Hypothalamus (tissue), 51 donors: Measurements from ENCODE around the gene TCEAL5.
"Not testable (repeated sequence)": the region's sequence is repeated elsewhere in the genome, so short reads cannot be mapped to it uniquely, and the experiment has no call there.

Experiments used
- DNase-seq, 51 donors: peaks; one replicate each; lab custom pipeline; 2025; lab: John Stamatoyannopoulos, UW

The TCEAL5 gene, protein sequence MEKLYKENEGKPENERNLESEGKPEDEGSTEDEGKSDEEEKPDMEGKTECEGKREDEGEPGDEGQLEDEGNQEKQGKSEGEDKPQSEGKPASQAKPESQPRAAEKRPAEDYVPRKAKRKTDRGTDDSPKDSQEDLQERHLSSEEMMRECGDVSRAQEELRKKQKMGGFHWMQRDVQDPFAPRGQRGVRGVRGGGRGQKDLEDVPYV

DNA sequence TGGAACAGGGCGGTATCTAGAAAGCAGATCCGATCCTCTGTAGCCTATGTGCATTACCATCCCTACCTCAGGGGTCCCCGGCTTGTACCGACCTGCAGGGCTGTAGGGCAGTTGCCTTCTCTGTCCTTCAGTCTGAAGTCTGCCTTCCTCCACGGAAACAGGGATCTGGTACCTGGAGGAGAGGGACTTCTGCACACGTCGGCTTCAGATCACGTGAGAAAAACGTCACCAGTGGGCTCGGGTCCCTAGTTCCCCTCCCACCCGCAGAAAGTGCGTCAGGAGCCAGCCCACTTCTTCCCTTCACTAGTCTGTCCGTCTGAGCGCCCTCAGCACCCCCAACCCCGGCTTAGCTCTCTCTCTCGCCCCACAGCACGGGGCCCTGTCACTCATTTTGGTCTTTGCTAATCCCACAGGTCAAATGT, at the start of gene TCEAL5:
Gene TCEAL5, minus strand, starts transcription at position 170 of the 422 bp plus-strand sequence. CDS start 2,187 bp downstream, outside the sequence.
- peak in 41 of 51 donors; percentile 0 to 63 (median 24) for DNase-seq

DNA sequence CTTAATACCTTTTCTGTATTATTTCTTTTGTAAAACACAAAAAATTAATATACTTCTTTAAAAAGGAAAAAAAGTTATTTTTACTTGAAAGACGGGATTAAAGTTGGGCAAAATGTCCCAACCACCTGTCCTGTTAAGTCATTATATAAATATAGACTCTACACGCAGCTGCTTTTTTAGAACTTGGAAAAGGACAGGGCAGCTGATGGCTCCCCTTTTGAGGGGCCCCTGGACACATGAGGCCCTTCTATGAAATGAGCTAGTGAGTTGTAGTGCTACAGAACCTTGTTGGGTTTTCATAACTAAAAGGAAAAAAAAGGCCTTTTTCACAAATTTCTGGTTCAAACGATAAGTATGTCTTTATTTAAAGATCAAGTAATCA, 34.8 kb upstream of the TCEAL5 start:
- DNase-seq, result no peak

DNA sequence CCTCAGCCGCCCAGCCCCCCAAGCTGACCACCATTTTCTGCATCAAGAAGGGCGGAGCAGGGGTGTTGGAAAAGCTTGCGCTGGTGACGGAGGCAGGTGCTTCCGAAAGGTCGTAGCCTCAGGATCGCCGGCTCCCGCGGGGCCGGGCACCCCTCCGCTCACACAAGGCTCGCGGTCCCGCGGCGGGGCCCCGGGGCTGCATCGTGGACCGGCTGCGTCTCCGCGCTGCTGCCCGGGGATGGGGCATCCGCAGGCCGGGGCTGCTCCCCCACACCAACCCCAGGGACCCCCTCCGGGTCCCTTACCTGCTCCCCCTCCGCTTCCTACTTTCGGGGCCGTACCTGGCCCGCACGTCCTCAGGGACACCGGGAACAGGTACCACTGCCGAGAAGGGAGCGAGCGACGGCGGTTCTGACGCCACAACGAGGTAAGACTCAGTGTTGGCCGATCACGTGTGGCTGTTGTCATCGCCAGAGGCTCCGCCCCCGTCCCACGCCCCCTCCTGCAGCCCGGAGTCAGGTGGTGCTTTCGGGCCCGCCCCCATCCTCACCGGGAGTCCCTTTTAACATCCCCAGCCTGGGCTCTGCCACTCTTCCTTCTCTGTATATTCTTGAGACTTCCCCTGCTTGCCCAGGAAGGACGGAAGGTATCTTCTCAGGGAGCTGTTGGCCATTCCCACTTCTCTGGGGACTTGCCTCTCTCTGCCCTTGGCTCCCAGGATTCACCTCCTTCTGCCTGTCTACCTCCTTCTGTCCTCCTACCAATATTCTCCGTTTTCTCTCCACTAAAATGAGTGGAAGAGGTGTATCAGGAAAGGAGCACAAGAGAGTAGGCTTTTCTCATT, 34.2 kb upstream of the TCEAL5 start, which contains the start of gene BEX2:
Gene BEX2, minus strand, starts transcription at position 436 of the 844 bp plus-strand sequence. CDS start 1,014 bp downstream, outside the sequence.
- peak; percentile 1 to 86 (median 59) for DNase-seq

DNA sequence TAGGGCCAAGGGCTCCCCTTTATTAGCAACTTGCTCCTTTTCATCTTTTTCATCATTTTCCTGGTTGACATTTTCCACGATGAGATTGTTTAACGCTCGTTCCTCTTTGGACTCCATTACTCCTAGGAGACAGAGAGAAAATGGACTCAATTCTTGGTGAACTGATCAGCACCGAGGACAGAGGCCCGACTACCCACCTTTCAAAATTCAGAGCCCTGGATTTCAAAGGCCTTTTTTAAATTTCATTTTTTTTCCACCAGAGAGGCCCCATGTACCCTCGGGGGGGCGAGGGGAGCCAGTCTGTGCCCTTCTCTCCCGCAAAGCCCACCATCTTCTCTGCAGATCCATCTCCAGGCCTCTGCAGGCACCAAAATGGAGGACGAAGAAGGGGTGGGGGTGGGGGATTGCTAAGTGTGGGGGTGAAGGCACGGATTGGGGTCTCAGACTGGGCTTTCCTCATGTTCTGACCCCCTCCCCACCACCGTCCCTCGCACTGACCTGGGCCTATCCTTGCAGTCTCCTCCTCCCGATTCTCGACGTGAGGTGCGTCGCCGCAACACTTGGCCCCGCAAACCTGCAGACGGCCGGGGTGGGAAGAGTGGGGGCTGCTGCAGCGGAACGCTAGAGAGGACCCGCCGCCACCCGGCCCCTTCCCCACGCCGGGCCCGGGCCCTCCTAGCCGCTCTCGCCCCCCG, 33.5 kb upstream of the TCEAL5 start:
- peak in 10 of 51 donors; percentile 1 to 24 (median 8) for DNase-seq

DNA sequence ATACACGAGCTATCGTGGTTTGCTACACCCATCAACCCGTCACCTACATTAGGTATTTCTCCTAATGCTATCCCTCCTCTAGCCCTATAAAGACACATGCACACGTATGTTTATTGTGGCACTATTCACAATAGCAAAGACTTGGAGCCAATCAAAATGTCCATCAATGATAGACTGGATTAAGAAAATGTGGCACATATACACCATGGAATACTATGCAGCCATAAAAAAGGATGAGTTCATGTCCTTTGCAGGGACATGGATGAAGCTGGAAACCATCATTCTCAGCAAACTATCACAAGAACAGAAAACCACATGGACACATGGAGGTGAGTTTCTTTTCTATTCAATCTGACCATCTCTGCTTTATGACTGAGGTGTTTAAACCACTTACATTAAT, 29.1 kb upstream of the TCEAL5 start:
- DNase-seq, result not testable (repeated sequence)

DNA sequence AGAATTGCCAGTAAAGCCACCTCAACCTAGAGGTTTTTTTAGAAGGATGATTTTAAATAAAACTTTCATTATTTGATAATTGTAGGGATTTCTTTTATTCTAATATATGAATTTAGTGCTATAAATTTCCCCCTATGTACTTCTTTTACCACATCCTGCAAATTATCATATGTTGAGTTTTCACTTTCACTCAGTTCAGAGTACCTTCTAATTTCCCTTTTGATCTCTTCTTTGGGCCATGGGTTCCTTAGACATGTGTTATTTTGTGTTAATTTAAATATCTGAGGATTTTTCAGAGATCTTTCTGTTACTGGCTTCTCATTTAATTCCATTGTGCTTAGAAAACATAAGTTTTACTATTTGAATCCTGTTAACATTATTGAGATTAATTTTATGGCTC, 28.2 kb upstream of the TCEAL5 start:
- DNase-seq, result no peak

DNA sequence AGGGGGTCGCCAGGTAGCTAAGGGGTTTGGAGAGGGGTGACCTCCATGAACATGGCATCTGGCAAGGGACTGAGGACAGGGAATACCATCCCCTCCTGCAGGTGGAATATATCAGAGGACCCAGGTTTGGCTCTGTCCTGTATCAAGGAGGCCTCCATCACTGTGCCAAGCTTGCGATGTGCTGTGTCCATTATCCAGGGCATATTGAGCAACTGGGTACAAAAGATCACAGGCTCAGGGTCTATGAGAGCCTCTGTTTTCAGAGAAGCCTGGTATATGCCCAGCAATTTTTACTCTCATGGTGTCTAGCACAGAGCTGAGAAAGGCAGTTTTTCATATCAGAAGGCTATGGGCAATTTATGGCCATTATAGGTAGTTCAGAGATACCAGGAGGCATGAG, 16.6 kb upstream of the TCEAL5 start:
- no peak for DNase-seq

DNA sequence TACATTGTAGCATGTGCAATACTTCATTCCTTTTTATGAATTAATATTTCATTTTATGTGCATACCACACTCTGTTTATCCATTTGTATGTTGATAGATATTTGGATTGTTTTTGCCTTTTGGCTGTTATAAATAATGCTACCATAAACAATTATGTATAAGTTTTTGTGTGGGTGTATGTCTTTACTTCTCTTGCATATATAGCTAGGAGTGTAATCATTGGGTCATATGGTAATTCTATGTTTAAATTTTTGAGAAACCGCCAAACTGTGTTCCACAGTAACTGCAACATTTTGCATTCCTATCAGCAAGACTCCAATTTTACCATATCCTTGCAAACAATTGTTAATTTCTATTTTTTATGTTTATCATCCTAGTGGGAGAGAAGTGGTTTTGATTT, 3.1 kb upstream of the TCEAL5 start:
- no peak for DNase-seq

DNA sequence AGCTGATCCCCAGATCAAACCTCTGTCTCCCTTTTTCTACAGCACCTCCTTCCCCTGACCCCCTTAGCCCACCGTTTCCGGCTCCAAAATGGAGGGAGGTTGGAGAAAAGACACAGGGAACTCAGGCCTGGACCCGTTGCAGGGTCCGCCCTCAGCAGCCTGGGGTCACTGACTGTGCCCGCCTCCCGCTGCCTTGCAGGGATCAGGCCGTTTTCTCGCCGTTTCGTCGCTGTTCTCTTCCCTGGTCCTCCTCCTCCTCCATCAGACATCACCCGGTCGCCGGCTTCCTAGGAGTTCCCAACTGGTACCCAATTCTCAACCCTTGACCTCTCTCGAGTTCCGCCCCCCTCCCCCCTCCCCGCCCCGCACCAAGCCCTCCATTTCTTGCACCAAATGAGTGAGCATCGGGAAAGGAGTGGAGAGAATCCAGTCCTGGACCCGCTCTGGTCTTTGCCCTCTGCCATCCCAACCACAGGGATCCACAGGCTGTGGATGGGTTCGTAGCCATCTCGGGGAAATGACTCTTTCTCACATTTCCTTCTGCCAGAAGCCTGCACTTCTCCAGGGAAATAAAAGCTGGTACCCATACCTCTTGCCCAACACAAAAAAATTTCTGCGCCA, 493 bp downstream of the TCEAL5 start:
- peak in 12 of 51 donors; percentile 0 to 33 (median 4) for DNase-seq

DNA sequence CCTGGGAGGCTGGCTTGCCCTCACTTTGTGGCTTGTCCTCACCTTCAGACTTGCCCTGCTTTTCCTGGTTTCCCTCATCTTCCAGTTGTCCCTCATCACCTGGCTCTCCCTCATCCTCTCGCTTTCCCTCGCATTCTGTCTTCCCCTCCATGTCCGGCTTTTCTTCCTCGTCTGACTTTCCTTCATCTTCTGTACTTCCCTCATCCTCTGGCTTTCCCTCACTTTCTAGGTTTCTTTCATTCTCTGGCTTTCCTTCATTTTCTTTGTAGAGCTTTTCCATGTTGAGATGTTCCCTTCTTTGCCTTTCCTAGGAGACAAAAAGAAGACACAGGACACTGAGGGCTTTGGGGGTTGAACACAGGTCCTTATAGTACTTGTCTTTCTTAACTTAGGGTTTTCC, 2.3 kb downstream of the TCEAL5 start:
- DNase-seq, result no peak

DNA sequence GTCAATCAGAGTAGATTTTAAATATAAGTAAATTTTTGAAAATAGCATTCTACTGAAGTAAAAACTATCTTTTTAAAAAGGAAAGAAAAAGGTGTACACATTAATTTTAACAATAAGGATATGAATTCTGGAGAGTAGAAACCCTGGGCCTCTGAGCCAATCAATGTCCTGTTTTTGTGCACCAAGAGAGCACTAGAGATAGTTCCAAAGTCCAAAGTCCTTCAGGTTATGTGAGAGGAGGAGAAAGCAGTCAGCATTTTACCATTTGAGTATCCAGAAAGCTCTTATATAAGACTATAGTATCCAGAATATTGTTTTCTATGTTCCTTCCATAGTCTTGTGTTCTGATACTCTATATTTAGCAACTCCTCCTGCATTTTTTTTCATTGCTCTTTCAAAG, 18.3 kb downstream of the TCEAL5 start:
- DNase-seq, result no peak

DNA sequence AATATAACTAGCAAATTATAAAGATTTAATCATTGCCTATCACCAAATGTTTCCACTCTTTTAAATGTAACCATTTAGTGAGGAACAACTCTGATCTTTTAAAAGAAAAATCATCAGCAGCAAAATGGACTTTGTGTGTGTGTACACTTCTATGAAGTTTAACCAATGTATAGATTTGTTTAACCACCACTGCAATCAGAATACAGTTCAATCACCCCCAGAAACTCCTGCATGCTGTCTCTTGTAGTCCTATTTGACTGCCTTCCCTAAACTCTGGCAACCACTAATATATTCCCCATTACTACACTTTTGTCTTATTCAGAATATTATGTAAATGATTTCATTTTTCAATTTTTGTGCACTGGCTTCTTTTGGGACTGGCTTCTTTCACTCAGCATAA, 19.9 kb downstream of the TCEAL5 start:
- no peak for DNase-seq

DNA sequence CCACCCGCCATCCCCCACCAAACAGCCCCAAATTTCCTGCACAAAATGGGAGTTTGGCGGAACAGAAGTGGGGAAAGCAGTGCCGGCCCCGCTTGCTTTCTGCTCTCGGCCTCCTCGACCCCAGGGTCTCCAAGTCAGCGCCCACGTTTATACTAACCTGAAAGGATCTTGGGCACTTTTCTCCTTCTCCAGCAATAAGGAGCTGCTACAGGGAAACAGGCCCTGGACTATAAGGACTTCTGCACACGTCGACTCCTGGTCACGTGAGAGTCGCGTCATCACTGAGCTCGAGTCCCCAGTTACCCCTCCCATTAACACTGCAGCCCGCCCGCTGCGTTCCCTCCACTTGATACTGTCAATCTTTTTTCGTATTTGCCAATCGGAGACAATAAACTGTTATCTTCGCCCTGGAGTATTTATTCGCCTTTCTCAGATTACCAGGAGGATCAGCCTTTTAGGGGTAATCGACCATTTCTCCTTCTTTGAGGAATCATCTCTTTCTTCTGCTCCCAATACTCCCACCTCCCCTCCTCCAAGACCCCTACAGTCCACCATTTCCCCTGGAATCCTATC, 21.5 kb downstream of the TCEAL5 start, which contains the start of gene TCEAL8:
Gene TCEAL8, minus strand, starts transcription at position 235 of the 573 bp plus-strand sequence. CDS start 1,176 bp downstream, outside the sequence.
- DNase-seq, result peak in 49 of 51 donors; percentile 1 to 87 (median 59)

DNA sequence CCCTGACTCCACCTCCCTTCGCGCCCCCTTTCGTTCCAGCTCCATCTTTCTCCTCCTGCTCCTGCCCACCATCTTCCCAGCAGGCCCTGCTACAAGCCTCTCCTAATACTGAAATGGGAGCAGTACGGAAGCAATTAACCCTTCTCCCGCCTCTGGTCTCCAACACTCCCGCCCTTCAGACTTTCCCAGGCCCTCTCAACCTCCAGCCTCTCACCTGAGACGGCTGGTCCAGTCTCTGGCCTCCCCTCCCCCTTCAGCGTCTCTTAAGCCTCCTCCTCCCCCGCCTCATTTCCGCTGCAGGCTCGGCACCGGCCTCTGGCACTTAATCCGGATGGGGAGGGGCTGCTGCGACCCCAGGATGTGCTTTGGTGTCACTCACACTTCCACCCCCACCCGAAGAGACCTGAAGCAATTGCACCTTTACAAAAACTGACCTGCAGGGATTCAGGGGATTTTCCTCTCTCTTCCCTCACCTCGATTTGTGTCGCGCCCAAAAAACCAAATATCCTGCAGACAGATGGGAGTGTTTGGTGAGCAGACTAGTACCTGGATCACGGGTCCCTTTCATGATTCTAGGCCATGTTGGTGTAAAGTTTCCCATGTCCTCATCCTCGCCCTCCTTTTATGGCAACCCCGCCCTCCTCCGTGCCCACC, 22.3 kb downstream of the TCEAL5 start:
- DNase-seq, result peak in 38 of 51 donors; percentile 1 to 61 (median 24)

DNA sequence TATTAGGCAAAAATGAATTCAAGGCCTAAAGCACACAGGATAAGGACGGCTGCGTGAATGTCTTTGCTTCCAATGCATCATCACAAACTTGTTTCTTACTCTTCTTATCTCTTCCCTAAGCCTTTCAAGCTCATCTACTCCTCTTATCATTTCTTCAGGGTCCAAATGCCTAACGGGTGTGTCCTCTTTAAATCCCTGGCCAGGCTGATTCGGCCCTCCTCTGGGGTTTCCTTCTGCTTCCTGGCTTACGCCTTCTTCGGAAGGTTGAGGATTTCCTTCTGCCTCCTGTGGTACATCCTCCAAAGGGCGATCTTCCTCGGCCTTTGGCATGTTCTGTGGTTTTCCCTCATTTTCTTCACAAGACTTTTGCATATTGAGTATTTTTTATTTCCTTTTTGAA, 22.9 kb downstream of the TCEAL5 start:
- DNase-seq, result peak in 3 of 51 donors; percentile 0 to 8 (median 0)

DNA sequence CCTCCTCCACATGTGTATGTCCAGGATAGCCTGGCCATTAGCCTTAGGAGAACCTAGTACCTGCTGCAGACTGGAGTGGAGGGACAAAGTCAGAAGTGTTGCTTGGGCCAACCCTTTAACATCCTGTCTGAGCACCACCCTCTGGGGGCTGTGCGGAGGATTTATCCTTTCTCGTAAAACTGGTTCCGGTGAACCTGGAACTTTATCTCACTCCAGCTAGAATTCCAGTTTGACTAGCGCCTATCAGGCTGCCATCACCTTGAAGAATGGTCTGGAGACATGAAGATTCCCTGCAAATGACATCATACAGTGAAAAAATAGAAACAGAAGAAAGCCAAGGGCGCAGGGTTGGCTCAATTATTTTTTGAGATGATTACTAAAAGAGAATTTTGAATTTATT, 25.6 kb downstream of the TCEAL5 start:
- no peak for DNase-seq

DNA sequence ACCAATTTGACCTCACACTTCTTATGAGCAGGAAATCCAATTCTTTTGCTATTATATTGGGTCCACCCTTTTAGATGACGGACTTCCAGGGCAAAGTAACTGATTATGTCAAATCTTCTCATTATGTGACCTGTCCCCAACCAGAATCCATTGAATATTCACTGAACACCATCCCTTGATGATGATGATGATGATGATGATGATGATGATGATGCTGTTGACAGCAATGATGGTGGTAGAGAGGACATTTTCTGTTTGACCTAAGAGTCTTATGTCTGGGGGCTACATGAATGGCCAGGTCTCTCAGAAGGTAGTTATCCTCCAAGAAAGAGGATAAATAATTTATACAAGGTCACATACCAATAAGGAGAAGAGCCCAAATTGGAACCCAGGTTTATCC, 26.7 kb downstream of the TCEAL5 start:
- no peak for DNase-seq

DNA sequence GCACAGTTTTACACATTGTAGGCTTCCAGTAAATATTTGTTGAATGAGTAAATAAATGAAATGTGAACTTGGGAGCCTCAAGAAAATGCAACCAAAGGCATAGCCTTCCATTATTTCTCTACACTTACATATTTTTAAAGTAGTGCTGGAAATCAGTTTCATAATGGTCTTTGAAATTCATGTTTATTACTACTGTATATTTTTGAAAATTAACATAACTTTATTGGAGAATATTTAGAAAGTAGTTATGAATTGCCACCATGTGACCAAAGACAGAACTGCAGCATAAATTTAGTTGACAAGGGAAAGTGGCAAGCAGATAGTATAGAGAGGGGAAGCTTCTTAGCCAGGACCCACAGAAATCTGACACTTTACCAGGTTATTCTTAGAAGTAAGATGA, 28.0 kb downstream of the TCEAL5 start:
- DNase-seq, result peak in 2 of 51 donors; percentile 0 to 9

DNA sequence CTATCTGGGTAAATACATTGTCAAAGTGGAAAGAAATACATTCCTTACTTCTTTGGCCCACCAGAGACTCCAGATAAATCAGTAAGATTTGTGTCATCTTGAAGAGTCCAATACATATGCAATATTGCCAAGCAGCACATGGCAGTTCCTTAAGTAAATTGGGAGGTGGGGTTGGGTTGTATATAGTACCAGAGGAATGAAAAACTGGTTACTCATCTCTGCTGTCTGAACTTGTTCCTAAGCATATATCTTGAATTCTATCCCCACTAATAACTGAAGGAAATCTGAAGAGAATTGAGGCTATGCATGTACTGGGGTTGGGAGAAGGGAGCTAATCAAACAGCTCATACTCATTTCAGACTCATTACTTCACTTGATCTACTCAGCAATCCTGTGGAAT, 36.4 kb downstream of the TCEAL5 start:
- DNase-seq, result no peak

DNA sequence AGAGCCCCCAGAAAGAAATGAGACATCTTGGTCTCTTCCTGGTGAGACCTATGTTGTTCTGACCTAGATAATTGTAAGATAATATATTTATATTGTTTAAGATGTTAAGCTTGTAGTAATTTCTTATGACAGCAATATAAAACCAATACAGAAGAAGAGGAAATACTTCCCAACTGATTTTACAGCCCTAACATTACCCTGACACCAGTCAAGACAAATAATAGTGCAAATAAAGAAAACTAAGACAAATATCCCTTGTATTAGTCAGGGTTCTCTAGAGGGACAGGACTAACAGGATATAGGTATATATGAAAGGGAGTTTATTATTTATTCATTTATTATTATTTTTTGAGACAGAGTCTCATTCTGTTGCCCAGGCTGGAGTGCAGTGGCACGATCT, 40.3 kb downstream of the TCEAL5 start:
- DNase-seq, result no peak
